Measurements from ENCODE around the gene L1CAM.

L1CAM gene

DNA sequence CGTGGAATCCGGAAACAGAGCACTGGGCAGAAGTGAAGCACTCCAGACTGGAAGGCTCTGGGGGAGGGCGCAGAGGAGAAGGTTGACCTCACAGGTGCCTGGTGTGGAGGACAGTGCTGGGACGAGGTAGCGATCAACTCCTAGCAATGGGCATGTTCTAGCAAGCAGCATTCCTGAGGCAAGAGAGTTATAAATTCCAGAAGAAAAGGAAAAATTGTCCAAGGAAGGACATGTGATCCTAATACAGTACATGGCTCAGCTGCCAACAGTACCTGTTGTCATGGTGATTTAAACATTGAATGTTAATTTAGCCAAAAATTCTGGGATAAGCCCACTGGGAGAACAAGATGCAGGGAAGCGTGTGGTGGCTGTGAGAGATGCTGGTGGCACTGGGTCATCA is 31.9 kb upstream of the L1CAM start:
- H3K27ac ChIP-seq = no peak overlapping the region
- DNase-seq (ENCODE audit: low spot score) = no peak
- TF ChIP-seq, protein P1, sequence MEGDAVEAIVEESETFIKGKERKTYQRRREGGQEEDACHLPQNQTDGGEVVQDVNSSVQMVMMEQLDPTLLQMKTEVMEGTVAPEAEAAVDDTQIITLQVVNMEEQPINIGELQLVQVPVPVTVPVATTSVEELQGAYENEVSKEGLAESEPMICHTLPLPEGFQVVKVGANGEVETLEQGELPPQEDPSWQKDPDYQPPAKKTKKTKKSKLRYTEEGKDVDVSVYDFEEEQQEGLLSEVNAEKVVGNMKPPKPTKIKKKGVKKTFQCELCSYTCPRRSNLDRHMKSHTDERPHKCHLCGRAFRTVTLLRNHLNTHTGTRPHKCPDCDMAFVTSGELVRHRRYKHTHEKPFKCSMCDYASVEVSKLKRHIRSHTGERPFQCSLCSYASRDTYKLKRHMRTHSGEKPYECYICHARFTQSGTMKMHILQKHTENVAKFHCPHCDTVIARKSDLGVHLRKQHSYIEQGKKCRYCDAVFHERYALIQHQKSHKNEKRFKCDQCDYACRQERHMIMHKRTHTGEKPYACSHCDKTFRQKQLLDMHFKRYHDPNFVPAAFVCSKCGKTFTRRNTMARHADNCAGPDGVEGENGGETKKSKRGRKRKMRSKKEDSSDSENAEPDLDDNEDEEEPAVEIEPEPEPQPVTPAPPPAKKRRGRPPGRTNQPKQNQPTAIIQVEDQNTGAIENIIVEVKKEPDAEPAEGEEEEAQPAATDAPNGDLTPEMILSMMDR (IDR thresholded peaks at IDR 0.05) = no peak

DNA sequence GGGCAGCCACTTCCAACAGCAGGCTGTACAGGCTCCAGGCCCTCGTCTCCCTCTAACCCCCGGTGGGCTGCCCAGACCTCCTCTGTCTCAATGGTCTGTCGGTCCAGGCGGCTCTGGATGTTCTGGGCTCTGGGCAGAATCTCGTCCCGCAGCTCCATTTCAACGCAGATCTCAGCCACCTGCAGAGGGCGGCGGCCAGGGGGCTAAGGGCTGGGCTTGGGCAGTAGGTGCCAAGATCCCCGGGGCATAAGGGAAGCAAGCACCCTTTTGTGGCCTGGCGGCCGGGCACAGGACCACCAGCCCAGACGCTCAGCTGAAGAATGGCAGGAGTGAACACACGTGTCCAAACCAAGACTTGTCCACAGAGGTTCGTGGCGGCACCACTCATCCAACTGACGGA is 27.7 kb upstream of the L1CAM start:
- TF ChIP-seq, protein P1 (IDR thresholded peaks at IDR 0.05) = no peak
- Histone ChIP-seq H3K27ac (no peak overlapping the region), H3K4me3 (no peak overlapping the region)
- DNase-seq (ENCODE audit: low spot score) = no peak

More for the DNA sequence above, 31.9 kb upstream of the L1CAM start:
- no peak overlapping the region for H3K4me3 ChIP-seq

DNA sequence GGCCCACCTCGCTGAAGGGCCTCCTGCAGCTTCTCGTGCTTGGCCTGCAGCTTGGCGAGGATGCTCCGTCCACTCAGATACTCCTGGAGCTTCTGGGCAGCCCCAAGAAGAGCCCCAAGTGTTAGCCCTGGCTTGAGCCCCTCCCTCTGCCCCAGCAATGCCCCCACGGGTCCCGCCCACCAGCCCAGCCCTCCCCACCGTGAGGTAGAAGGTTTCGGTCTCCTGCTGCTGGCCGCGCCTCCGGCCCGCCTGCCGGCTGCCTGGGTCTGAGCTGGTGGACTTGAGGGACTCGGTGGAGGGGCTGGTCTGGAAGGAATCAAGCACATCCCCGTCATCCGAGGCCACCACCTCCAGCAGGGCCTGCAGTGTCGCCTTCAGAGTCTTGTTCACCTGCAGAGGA is 27.2 kb upstream of the L1CAM start:
- TF ChIP-seq, protein P1 (IDR thresholded peaks at IDR 0.05) = no peak
- DNase-seq (ENCODE audit: low spot score) = no peak
- Histone ChIP-seq H3K4me3 (no peak overlapping the region), H3K27ac (no peak overlapping the region)

DNA sequence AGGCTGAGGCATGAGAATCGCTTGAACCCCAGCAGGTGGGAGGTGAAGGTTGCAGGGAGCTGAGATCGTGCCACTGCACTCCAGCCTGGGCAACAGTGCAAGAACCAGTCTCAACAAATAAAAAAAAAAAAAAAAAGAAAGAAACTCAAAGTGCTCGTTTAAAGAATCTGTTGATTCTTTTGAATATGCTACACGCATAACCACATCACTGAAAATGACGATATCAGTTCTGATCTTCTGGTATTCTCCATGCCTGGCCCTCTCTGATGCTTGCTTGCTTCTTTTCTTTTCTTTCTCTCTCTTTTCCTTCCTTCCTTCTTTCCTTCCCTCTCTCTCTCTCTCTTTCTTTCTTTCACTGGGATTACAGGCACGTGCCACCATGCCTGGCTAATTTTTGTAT is 25.8 kb upstream of the L1CAM start:
- DNase-seq (ENCODE audit: low spot score) = no peak
- TF ChIP-seq, protein P1 (IDR thresholded peaks at IDR 0.05) = no peak

DNA sequence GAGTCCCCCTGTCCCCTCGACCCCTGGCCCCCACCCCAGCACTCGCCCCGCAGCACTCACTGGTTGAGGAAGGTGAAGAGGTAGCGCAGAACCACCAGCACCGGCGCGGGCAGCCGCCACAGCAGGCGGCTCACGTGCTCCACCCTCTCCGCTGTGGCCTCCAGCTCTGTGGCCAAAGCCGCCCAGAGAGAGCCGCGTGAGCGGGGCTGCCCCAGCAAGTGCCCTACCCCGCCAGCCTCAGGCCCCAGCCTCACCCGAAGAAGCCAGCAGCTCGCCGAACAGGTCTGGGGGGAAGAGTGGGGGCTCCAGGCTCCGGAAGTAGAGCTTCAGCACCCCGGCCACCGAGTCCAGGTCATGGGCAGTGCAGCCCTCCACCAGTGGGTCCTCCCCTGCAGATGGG is 24.5 kb upstream of the L1CAM start:
- Histone ChIP-seq H3K4me3 (no peak overlapping the region), H3K27ac (no peak overlapping the region)
- TF ChIP-seq, protein P1 (IDR thresholded peaks at IDR 0.05) = no peak
- no peak for DNase-seq (ENCODE audit: low spot score)

More for the DNA sequence above, 25.8 kb upstream of the L1CAM start:
- H3K4me3 ChIP-seq = no peak overlapping the region
- H3K27ac ChIP-seq = no peak overlapping the region

DNA sequence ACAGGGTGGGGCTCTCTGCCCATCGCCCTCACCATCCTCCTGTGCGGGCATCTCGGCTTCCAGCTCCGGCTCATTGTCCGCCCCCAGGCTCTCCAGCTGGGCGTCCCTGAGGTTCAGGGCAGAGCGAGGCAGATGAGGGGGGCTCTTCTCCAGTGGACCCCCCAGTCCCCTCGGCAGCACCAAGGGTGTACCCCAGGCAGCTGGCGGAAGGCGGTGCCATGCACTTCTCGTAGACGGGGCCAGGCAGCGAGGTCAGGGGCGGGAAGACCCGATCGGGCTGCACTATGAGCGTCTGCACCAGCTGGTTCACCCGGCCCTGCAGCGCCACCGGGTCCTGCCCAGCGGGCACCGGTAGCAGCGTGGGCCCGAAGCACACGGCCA is 24.0 kb upstream of the L1CAM start:
- Histone ChIP-seq H3K4me3 (no peak overlapping the region), H3K27ac (no peak overlapping the region)
- no peak for DNase-seq (ENCODE audit: low spot score)
- TF ChIP-seq, protein P1 (IDR thresholded peaks at IDR 0.05) = no peak

DNA sequence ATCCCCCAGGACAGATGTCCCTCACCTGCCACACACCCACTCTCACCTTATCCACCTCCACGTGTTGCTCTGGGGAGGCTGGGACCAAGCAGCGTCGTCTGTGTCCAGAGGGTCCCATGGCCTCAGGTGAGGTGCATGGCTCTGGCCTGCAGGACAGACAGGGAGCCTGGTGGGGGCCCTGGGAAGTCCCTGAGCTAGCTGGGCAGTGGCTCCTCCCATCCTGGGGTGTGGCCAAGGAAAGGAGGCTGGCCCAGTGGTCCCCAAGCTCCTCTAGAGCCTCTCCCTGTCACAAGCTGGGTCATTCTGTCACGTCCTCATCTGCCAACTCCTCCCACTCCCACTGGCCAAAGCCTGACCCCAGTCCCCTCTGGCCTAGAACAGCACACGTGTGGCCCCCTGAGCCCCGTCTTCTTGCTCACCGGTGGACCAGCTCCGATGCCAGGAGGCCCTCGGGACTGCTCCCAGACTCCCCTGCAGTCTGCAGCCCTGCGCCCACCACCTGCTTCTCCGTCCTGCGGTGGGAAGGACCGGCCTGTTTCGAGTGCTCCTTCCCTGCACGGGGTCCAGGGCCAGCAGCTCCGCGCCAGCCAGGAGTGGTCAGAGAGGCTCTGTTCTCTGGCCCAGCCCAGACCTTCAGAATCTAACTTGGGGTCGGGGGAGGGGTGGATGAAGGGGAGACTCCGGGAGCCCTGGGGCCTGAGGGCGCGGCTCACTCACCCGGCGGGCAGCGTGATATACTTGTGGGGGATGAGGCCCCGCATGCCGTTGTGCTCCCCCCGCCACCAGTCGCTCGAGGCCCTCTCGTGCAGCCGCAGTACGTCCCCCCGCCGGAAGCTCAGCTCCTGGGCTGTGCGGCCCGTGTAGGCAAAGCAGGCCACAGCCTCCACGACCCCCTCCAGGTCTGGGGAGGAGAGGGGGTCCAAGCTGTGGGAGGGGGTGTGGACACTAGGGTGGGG is 23.3 kb upstream of the L1CAM start:
- no peak for DNase-seq (ENCODE audit: low spot score)
- no peak overlapping the region for H3K4me3 ChIP-seq
- no peak overlapping the region for H3K27ac ChIP-seq
- TF ChIP-seq, protein P1 (IDR thresholded peaks at IDR 0.05) = no peak

All from coronary artery (tissue), 2 donors.